WTC11 (cell line): ENCODE results near the gene ZNF680. TPM values are rescaled to one million over a fixed set of nuclear protein-coding genes. Genes with fewer than 3 reads are reported as not detected.
A peak's percentile ranks its signal among the peaks of the same experiment; 100 is the strongest.
"Not testable (repeated sequence)": the region's sequence is repeated elsewhere in the genome, so short reads cannot be mapped to it uniquely, and the experiment has no call there.

Source experiments
- ATAC-seq: fragments of 200-7000 bp; cut with Tn5 transposase; 2 replicates; pipeline ENCODE4 v1.10.0; 2021; ENCODE audit warnings: mild to moderate bottlenecking, moderate library complexity
- CTCF ChIA-PET: fragments of 300-600 bp; sonication (Branson Sonifier 250); formaldehyde crosslinking; loops from one replicate; lab custom pipeline; 2021; ENCODE audit warnings: antibody characterized with exemption; lab: Charles Lee
- POLR2A ChIA-PET: fragments of 350-600 bp; sonication (Branson Sonifier 250); formaldehyde crosslinking; loops from one replicate; lab custom pipeline; 2021; ENCODE audit warnings: antibody characterized with exemption; lab: Charles Lee
- DNase-seq: peaks from one replicate; pipeline ENCODE4 v3.0.0; 2021; ENCODE audit warnings: low spot score
- H3K27ac Mint-ChIP-seq: 2 replicates; pipeline ENCODE4 v1.8.0; 2021; ENCODE audit warnings: mixed read lengths
- H3K27me3 Mint-ChIP-seq: 2 replicates; pipeline ENCODE4 v1.8.0; 2021; ENCODE audit warnings: low read depth, mild to moderate bottlenecking, moderate library complexity, mixed read lengths
- H3K36me3 Mint-ChIP-seq: 2 replicates; pipeline ENCODE4 v1.8.0; 2021; ENCODE audit warnings: mixed read lengths
- H3K4me1 Mint-ChIP-seq: 2 replicates; pipeline ENCODE4 v1.8.0; 2022; ENCODE audit warnings: mixed read lengths
- H3K4me3 Mint-ChIP-seq: 2 replicates; pipeline ENCODE4 v1.8.0; 2021; ENCODE audit warnings: mild to moderate bottlenecking, moderate library complexity, mixed read lengths
- H3K9me3 Mint-ChIP-seq: 2 replicates; pipeline ENCODE4 v1.8.0; 2021; ENCODE audit warnings: mixed read lengths
- ESRRA ChIP-seq: sonication (generic); formaldehyde crosslinking; IDR thresholded peaks from 2 replicates; pipeline ENCODE4 v1.8.1; 2022; ENCODE audit warnings: mild to moderate bottlenecking, missing genetic modification reagents, borderline replicate concordance
- ETV6 ChIP-seq: sonication (generic); formaldehyde crosslinking; IDR thresholded peaks from 2 replicates; pipeline ENCODE4 v1.8.1; 2022; ENCODE audit warnings: mild to moderate bottlenecking, missing genetic modification reagents
- FOXK1 ChIP-seq: sonication (generic); formaldehyde crosslinking; IDR thresholded peaks from 2 replicates; pipeline ENCODE4 v1.8.0; 2022; ENCODE audit warnings: mild to moderate bottlenecking, moderate library complexity, missing genetic modification reagents
- FOXP1 ChIP-seq: sonication (generic); formaldehyde crosslinking; IDR thresholded peaks from 2 replicates; pipeline ENCODE4 v1.8.0; 2022; ENCODE audit warnings: missing genetic modification reagents, mild to moderate bottlenecking, moderate library complexity, borderline replicate concordance
- GABPB1 ChIP-seq: sonication (generic); formaldehyde crosslinking; IDR thresholded peaks from 2 replicates; pipeline ENCODE4 v1.8.1; 2023; ENCODE audit warnings: mild to moderate bottlenecking, missing genetic modification reagents
- GTF2I ChIP-seq: fragments of 250-450 bp; sonication (Bioruptor Pico); conservative IDR thresholded peaks from 2 replicates; pipeline ENCODE4 v1.4.0; 2021; ENCODE audit warnings: mild to moderate bottlenecking
- HMGA2 ChIP-seq: fragments of 250-450 bp; sonication (Bioruptor Pico); IDR thresholded peaks from 2 replicates; pipeline ENCODE4 v1.4.0; 2021; ENCODE audit warnings: mild to moderate bottlenecking, moderate library complexity
- MXD4 ChIP-seq: fragments of 250-450 bp; sonication (Bioruptor Pico); IDR thresholded peaks from 2 replicates; pipeline ENCODE4 v1.8.0; 2021; ENCODE audit warnings: mild to moderate bottlenecking, moderate library complexity, borderline replicate concordance
- NFYB ChIP-seq: sonication (generic); formaldehyde crosslinking; conservative IDR thresholded peaks from 2 replicates; pipeline ENCODE4 v1.8.0; 2022; ENCODE audit warnings: low read depth, missing genetic modification reagents
- NR3C1 ChIP-seq: sonication (generic); formaldehyde crosslinking; conservative IDR thresholded peaks from 2 replicates; pipeline ENCODE4 v1.8.1; 2023; ENCODE audit warnings: low read depth, mild to moderate bottlenecking, missing genetic modification reagents
- SMAD3 ChIP-seq: sonication (generic); formaldehyde crosslinking; IDR thresholded peaks from 2 replicates; pipeline ENCODE4 v1.8.0; 2022; ENCODE audit warnings: missing genetic modification reagents, mild to moderate bottlenecking, borderline replicate concordance
- TEAD1 ChIP-seq: sonication (generic); formaldehyde crosslinking; IDR thresholded peaks from 2 replicates; pipeline ENCODE4 v1.8.0; 2022; ENCODE audit warnings: mild to moderate bottlenecking, missing genetic modification reagents
- ZNF121 ChIP-seq: sonication (generic); formaldehyde crosslinking; IDR thresholded peaks from 2 replicates; pipeline ENCODE4 v1.8.0; 2023; ENCODE audit warnings: missing genetic modification reagents
- ZNF138 ChIP-seq: sonication (generic); formaldehyde crosslinking; conservative IDR thresholded peaks from 2 replicates; pipeline ENCODE4 v1.8.1; 2022; ENCODE audit warnings: mild to moderate bottlenecking, moderate library complexity, missing genetic modification reagents
- ZNF423 ChIP-seq: fragments of 250-450 bp; sonication (Bioruptor Pico); IDR thresholded peaks from 2 replicates; pipeline ENCODE4 v2.1.2; 2022; ENCODE audit warnings: mild to moderate bottlenecking, moderate library complexity
- total RNA-seq: library from RNA; stranded (reverse); gene quantifications from 3 replicates; pipeline ENCODE4 v1.2.3, GENCODE V29; 2021
- TF ChIP-seq, protein P1 (sequence below): sonication (generic); formaldehyde crosslinking; IDR thresholded peaks from 2 replicates; pipeline ENCODE4 v1.8.1; 2023; ENCODE audit warnings: mild to moderate bottlenecking, moderate library complexity, missing genetic modification reagents
- TF ChIP-seq, protein P2 (sequence below): sonication (generic); formaldehyde crosslinking; IDR thresholded peaks from 2 replicates; pipeline ENCODE4 v1.8.1; 2022; ENCODE audit warnings: low read depth, missing genetic modification reagents, borderline replicate concordance
- TF ChIP-seq, protein P3 (sequence below): sonication (generic); formaldehyde crosslinking; IDR thresholded peaks from 2 replicates; pipeline ENCODE4 v1.8.0; 2022; ENCODE audit warnings: mild to moderate bottlenecking, missing genetic modification reagents

The ZNF680 gene
- total RNA-seq, 1 experiment from 2014 or later: 13.9 TPM

DNA sequence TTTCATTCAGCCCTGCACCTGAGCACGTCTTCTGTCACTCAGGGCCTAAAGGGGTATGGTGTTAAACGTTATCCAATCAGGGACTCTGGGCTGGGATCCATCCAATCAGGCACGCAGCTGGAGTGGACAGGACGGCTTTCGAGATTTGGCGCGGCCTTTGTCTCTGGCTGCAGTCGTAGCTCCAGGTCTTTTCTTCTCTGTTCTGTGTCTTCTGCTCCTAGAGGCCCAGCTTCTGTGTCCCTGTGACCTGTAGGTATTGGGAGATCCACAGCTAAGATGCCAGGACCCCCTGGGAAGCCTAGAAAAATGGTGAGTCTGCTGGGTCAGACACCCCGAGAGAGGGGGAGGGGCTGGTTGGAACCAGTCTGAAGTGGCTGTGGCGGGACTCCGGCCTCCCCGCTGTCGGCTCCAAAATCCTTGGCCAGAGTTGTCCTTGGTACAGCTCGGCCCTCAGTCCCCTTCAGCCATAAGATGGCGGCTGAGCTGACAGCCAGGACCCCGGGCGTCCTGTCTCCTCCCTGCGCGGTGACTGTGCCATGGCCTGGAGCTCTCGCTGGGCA is 11.7 kb upstream of the ZNF680 start:
- no peak for TF ChIP-seq FOXK1 (CRISPR knock-in tag)
- peak; percentile 54; the same call in 1 of the 2 replicates for TF ChIP-seq NFYB (CRISPR knock-in tag)
- Mint-ChIP-seq H3K4me3 (peak overlapping the region; percentile 83), H3K4me1 (no peaks in the 10 kb centered on the region; the same call in 1 of the 2 replicates), H3K36me3 (peaks cover 52% of the 10 kb centered on the region), H3K27me3 (peaks cover 8% of the 10 kb centered on the region), H3K27ac (peak overlapping the region; percentile 98), H3K9me3 (peaks cover 18% of the 10 kb centered on the region)
- ChIA-PET CTCF (no interaction called here), POLR2A (interaction anchor here (1.2 kb wide), 1 partner anchor 11 kb away, joined by 6 read pairs; the partner anchor contains the start of gene ZNF680)
- ATAC-seq: peak; percentile 93
- DNase-seq: peak; percentile 40

DNA sequence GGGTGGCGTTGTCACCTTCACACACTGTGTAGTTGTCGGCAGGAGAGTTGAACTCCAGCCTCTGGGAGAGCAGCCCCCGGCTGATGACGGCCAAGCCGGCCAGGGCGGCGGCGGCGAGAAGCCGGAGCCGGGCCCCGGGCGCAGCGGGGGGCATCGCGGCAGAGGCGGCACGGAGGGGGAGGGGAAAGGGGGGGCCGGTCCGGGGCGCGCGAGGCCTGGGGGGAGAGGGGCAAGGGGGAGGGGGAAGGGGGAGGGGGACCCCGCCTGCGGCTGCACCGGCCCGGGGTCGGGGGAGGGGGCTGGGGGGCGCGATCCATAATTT is 7.4 kb upstream of the ZNF680 start:
- Mint-ChIP-seq H3K36me3 (peaks cover 33% of the 10 kb centered on the region), H3K4me3 (peak overlapping the region; percentile 71), H3K27me3 (peaks cover 13% of the 10 kb centered on the region), H3K9me3 (peaks cover 18% of the 10 kb centered on the region)
- ATAC-seq, H3K27ac Mint-ChIP-seq, DNase-seq, CTCF ChIA-PET, H3K4me1 Mint-ChIP-seq, POLR2A ChIA-PET: not testable (repeated sequence)

DNA sequence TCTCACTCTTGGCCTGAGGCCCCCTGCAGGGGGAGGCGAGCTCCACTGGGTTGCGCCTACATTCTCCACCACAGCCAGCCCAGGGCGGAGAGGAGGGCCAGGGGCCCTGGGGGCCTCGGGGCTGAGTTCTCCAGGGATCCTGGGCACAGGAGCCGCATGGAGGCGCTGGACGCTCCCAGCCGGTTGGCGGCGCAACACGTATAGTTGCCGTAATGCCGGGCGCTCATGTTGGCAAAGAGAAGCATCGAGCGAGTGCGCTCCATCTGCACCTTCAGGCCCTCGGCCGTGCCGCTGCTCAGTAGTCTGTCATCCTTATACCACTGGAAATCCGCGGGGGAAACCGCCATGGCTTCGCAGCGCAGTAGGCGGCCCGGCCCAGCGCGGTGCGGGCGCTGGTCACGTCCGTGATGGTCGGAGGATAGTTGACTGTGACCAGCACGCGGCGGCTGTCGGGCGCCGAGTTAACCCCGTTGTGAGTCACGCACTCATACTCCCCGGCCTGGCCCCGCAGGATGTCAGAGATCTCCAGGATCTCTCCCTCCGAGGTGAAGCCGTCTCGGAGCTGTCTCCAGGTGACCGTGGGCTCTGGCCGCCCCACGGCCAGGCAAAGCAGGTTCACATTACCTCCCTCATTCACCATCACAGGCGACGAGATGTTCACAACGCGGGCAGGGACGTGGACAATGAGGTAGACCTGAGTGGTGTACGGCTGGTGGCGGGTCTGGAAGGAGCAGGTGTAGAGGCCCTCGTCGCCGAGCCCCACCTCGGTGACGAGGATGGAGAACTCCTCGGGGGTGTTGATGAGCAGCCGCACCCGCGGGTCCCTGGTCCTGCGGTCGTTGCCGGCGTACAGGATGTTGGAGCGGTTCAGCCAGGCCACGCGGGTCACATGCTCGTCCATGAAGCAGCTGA is 6.8 kb upstream of the ZNF680 start:
- CTCF ChIA-PET, H3K27ac Mint-ChIP-seq, POLR2A ChIA-PET, H3K4me1 Mint-ChIP-seq: not testable (repeated sequence)
- peak; percentile 51 for DNase-seq
- Mint-ChIP-seq H3K9me3 (peaks cover 21% of the 10 kb centered on the region), H3K4me3 (peak overlapping the region; percentile 71), H3K27me3 (peaks cover 13% of the 10 kb centered on the region), H3K36me3 (peaks cover 32% of the 10 kb centered on the region)
- TF ChIP-seq, protein P1, sequence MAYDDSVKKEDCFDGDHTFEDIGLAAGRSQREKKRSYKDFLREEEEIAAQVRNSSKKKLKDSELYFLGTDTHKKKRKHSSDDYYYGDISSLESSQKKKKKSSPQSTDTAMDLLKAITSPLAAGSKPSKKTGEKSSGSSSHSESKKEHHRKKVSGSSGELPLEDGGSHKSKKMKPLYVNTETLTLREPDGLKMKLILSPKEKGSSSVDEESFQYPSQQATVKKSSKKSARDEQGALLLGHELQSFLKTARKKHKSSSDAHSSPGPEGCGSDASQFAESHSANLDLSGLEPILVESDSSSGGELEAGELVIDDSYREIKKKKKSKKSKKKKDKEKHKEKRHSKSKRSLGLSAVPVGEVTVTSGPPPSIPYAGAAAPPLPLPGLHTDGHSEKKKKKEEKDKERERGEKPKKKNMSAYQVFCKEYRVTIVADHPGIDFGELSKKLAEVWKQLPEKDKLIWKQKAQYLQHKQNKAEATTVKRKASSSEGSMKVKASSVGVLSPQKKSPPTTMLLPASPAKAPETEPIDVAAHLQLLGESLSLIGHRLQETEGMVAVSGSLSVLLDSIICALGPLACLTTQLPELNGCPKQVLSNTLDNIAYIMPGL (CRISPR knock-in tag): 0 out of 2 replicates have a peak, but pooled peaks have one; percentile 20
- ATAC-seq: peak; percentile 85

DNA sequence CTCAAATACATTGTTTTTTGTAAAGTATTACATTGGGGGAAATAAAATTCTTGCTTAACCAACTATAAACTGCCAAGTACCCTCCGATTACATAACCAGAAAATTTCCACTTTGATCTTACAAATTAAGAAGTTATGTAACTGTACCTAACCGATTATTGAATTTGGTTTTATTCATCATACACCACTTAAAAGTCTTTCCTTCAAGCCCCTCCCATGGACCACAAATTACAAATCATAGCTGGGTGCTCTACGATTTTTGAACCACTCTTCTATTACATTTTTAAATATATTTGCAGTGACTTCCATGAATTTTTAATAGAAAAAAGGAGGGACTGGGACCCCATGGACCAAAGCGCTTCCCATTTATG is 630 bp downstream of the ZNF680 start:
- TF ChIP-seq NR3C1 (CRISPR knock-in tag): no peak
- TF ChIP-seq, protein P1 (CRISPR knock-in tag): no peak
- TF ChIP-seq ZNF423 (CRISPR knock-in tag): no peak
- TF ChIP-seq FOXP1 (CRISPR knock-in tag): no peak
- TF ChIP-seq GABPB1: no peak
- no peak for TF ChIP-seq ESRRA
- TF ChIP-seq, protein P2, sequence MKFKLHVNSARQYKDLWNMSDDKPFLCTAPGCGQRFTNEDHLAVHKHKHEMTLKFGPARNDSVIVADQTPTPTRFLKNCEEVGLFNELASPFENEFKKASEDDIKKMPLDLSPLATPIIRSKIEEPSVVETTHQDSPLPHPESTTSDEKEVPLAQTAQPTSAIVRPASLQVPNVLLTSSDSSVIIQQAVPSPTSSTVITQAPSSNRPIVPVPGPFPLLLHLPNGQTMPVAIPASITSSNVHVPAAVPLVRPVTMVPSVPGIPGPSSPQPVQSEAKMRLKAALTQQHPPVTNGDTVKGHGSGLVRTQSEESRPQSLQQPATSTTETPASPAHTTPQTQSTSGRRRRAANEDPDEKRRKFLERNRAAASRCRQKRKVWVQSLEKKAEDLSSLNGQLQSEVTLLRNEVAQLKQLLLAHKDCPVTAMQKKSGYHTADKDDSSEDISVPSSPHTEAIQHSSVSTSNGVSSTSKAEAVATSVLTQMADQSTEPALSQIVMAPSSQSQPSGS (CRISPR knock-in tag): no peak
- no peak for TF ChIP-seq ZNF138 (CRISPR knock-in tag)
- no peak for TF ChIP-seq MXD4 (CRISPR knock-in tag)
- TF ChIP-seq ZNF121 (CRISPR knock-in tag): no peak
- no peak for TF ChIP-seq ETV6 (CRISPR knock-in tag)
- no peak for TF ChIP-seq SMAD3 (CRISPR knock-in tag)
- TF ChIP-seq, protein P3, sequence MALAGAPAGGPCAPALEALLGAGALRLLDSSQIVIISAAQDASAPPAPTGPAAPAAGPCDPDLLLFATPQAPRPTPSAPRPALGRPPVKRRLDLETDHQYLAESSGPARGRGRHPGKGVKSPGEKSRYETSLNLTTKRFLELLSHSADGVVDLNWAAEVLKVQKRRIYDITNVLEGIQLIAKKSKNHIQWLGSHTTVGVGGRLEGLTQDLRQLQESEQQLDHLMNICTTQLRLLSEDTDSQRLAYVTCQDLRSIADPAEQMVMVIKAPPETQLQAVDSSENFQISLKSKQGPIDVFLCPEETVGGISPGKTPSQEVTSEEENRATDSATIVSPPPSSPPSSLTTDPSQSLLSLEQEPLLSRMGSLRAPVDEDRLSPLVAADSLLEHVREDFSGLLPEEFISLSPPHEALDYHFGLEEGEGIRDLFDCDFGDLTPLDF (CRISPR knock-in tag): no peak
- TF ChIP-seq HMGA2 (CRISPR knock-in tag): no peak
- TF ChIP-seq GTF2I (CRISPR knock-in tag): no peak
- no peak for TF ChIP-seq TEAD1 (CRISPR knock-in tag)
- TF ChIP-seq NFYB (CRISPR knock-in tag): no peak
- H3K27me3 Mint-ChIP-seq: no peaks in the 10 kb centered on the region; the same call in 1 of the 2 replicates
- ChIA-PET POLR2A (interaction anchor here (1.3 kb wide), 1 partner anchor 104 kb away, joined by 4 read pairs; the partner anchor contains the start of gene ZNF107), CTCF (no interaction called here)
- DNase-seq: no peak
- peak overlapping the region; percentile 97 for H3K4me3 Mint-ChIP-seq
- peak overlapping the region; percentile 100 for H3K27ac Mint-ChIP-seq
- peaks cover 27% of the 10 kb centered on the region for H3K9me3 Mint-ChIP-seq
- H3K4me1 Mint-ChIP-seq: peaks cover 18% of the 10 kb centered on the region
- no peak for ATAC-seq
- peaks cover 41% of the 10 kb centered on the region for H3K36me3 Mint-ChIP-seq
